Thyroid gland (tissue), 4 donors: ENCODE measurements around the gene CYP2S1. TPM values are rescaled to one million over a fixed set of nuclear protein-coding genes. Genes with fewer than 3 reads are reported as not detected.

ENCODE experiments used
- DNase-seq, 2 donors: peaks; one replicate each; pipeline ENCODE4 v3.0.0-alpha.2; 2019
- H3K27ac ChIP-seq, 3 donors: fragments of 200-600 bp; sonication (generic); 1 replicate in 2 of 3; 2 replicates in 1 of 3; pipeline ENCODE4 v1.5.1; 2016 to 2019; ENCODE audit warnings: mild to moderate bottlenecking in 1 of 3, moderate library complexity in 1 of 3
- H3K27me3 ChIP-seq: fragments of 200-600 bp; sonication (generic); one replicate; pipeline ENCODE4 v1.5.1; 2019
- H3K36me3 ChIP-seq, 2 donors: fragments of 200-600 bp; sonication (generic); one replicate each; pipeline ENCODE4 v1.5.1; 2016 to 2019
- H3K4me1 ChIP-seq, 2 donors: fragments of 200-600 bp; sonication (generic); one replicate each; pipeline ENCODE4 v1.5.1; 2017 to 2019
- H3K4me3 ChIP-seq, 3 donors: fragments of 200-600 bp; sonication (generic); replicated peaks in 1 of 3; 1 replicate in 2 of 3; 2 replicates in 1 of 3; pipeline ENCODE4 v1.5.1; 2016; ENCODE audit warnings: mild to moderate bottlenecking in 1 of 3
- H3K9me3 ChIP-seq: fragments of 200-600 bp; sonication (generic); one replicate; pipeline ENCODE4 v1.5.1; 2017
- POLR2A ChIP-seq, 2 donors: fragments of 450-650 bp; IDR thresholded peaks; one replicate each; pipeline ENCODE4 v1.6.1; 2017; ENCODE audit warnings: antibody characterized with exemption in 2 of 2, mild to moderate bottlenecking in 2 of 2, moderate library complexity in 1 of 2
- WGBS, 2 donors: methylation state at CpG; one replicate each; pipeline ENCODE4 v1.1.5; 2017; 5-methylcytosine and 5-hydroxymethylcytosine counted together
- intact Hi-C: fragments of 100-400 bp; cut with DNase I; formaldehyde crosslinking; loops from one replicate; pipeline ENCODE4 v1.15.1; 2023
- total RNA-seq, 4 donors: library from RNA; depleted of rRNA; stranded (reverse); fragments of >200 nt; gene quantifications; one replicate each; pipeline ENCODE4 v1.2.3, GENCODE V29; 2016
- TF ChIP-seq, protein P1 (sequence below), 6 experiments: fragments of 200-600 bp in 3 of 6; fragments of 450-650 bp in 3 of 6; sonication (generic) in 3 of 6; IDR thresholded peaks; one replicate each; pipeline ENCODE4 v1.5.1; 2016 to 2019; ENCODE audit warnings: antibody characterized with exemption in 6 of 6, mild to moderate bottlenecking in 2 of 6, inconsistent platforms in 1 of 6, moderate library complexity in 1 of 6

CYP2S1 gene
- total RNA-seq, 4 donors from 2014 or later, result 1.0 to 2.3 (median 1.0) TPM; not detected in 1

DNA sequence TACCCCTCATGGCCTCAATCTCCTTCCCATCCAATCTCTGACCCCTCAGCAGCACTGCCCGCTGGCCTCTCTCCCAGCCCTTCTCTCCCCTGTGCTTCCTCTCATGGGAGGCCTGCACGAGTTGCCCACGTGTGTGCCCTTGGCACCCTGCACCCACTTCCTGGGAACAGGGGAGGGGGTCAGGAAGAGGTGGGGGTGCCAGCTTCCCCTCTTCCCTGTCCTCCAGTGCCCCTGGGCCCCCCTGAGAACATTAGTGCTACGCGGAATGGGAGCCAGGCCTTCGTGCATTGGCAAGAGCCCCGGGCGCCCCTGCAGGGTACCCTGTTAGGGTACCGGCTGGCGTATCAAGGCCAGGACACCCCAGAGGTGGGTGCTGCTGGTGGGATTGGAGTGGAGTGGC, 45.2 kb downstream of the CYP2S1 start:
- no peak for TF ChIP-seq POLR2A (IDR thresholded peaks at IDR 0.05)
- TF ChIP-seq, protein P1, sequence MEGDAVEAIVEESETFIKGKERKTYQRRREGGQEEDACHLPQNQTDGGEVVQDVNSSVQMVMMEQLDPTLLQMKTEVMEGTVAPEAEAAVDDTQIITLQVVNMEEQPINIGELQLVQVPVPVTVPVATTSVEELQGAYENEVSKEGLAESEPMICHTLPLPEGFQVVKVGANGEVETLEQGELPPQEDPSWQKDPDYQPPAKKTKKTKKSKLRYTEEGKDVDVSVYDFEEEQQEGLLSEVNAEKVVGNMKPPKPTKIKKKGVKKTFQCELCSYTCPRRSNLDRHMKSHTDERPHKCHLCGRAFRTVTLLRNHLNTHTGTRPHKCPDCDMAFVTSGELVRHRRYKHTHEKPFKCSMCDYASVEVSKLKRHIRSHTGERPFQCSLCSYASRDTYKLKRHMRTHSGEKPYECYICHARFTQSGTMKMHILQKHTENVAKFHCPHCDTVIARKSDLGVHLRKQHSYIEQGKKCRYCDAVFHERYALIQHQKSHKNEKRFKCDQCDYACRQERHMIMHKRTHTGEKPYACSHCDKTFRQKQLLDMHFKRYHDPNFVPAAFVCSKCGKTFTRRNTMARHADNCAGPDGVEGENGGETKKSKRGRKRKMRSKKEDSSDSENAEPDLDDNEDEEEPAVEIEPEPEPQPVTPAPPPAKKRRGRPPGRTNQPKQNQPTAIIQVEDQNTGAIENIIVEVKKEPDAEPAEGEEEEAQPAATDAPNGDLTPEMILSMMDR (IDR thresholded peaks at IDR 0.05), result no peak
- 84 to 88% methylated on average over 10 of the region's 10 CpGs for WGBS, 2 donors
- Histone ChIP-seq H3K4me3 (no peak overlapping the region), H3K27me3 (no peaks in the 10 kb centered on the region), H3K9me3 (no peaks in the 10 kb centered on the region), H3K36me3 (no peaks in the 10 kb centered on the region), H3K27ac (no peak overlapping the region), H3K4me1 (no peaks in the 10 kb centered on the region)
- intact Hi-C loops, result no loop called here
- no peak for DNase-seq

DNA sequence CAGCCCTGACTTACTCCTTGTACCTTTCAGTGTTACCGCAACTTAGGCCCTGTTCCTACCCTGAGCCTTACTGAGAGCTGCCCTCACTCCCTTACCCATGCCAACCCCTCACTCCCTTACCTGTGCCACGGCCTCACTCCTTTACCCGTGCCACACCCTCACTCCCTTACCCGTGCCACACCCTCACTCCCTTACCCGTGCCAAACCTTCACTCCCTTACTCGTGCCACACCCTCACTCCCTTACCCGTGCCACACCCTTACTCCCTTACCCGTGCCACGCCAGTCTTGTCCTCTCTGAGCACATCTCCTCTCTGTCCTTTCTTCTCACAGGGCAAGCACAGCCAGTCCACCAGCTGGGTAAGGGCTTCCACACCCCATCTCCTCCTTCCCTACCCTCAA, 46.3 kb downstream of the CYP2S1 start:
- no peak for DNase-seq
- WGBS, 2 donors, result 91 to 95% methylated on average over 9 of the region's 9 CpGs
- no peaks in the 10 kb centered on the region for H3K36me3 ChIP-seq

DNA sequence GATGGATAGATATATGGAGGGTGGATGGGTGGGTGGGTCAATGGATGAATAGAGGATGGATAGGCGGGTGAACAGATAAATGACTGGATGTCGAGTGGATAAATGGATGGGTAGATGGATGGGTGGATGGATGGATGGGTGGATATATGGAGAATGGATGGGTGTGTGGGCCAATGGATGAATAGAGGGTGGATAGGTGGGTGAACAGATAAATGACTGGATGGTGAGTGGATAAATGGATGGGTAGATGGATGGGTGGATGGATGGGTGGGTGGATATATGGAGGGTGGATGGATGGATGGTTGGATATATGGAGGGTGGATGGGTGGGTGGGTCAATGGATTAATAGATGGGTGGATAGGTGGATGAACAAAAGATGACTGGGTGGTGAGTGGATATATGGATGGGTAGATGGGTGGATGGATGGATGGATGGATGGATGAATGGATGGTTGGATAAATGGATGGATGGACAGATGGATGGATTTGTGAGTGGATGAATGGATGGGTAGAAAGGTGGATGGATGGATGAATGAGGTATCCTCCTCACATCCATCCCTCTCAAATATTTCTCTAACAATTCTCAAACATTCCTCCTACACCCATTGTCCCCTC, 47.0 kb downstream of the CYP2S1 start:
- no peaks in the 10 kb centered on the region for H3K9me3 ChIP-seq
- H3K36me3 ChIP-seq, result no peaks in the 10 kb centered on the region
- WGBS, 2 donors, result 86 to 90% methylated on average over 2 of the region's 2 CpGs
- TF ChIP-seq, protein P1 (IDR thresholded peaks at IDR 0.05), result no peak
- no peak for TF ChIP-seq POLR2A (IDR thresholded peaks at IDR 0.05)
- no peaks in the 10 kb centered on the region for H3K27me3 ChIP-seq
- no peak overlapping the region for H3K27ac ChIP-seq
- intact Hi-C loops, result no loop called here
- no peak overlapping the region for H3K4me3 ChIP-seq
- DNase-seq, result no peak
- no peaks in the 10 kb centered on the region for H3K4me1 ChIP-seq

More for the DNA sequence above, 46.3 kb downstream of the CYP2S1 start:
- no peak overlapping the region for H3K4me3 ChIP-seq
- H3K27me3 ChIP-seq, result no peaks in the 10 kb centered on the region
- TF ChIP-seq, protein P1 (IDR thresholded peaks at IDR 0.05), result no peak
- TF ChIP-seq POLR2A (IDR thresholded peaks at IDR 0.05), result no peak
- H3K9me3 ChIP-seq, result no peaks in the 10 kb centered on the region
- intact Hi-C loops, result no loop called here
- no peaks in the 10 kb centered on the region for H3K4me1 ChIP-seq
- H3K27ac ChIP-seq, result no peak overlapping the region

DNA sequence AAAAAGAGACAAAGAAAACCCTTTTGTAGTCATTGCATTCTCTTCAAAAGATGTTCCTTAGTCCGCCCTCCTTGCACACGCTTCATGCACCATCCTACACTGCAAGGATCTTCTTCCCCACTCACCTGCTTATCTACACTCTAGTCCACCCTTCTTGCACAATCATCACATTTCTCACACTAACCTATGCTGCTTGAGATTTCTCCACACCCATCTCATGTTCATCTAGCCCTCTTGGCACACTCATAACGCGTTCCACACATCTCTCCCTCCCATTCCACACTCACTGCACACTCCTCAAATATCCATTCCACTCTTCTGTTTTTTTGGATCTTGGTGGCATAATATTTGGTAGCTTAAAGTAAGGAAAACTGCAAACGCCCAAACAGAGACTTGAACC, 48.8 kb downstream of the CYP2S1 start:
- TF ChIP-seq POLR2A (IDR thresholded peaks at IDR 0.05), result no peak
- TF ChIP-seq, protein P1 (IDR thresholded peaks at IDR 0.05), result no peak
- Histone ChIP-seq H3K36me3 (no peaks in the 10 kb centered on the region), H3K4me1 (no peaks in the 10 kb centered on the region), H3K4me3 (no peak overlapping the region), H3K27ac (no peak overlapping the region), H3K27me3 (no peaks in the 10 kb centered on the region), H3K9me3 (no peaks in the 10 kb centered on the region)
- 91 to 92% methylated on average over 5 of the region's 5 CpGs for WGBS, 2 donors
- intact Hi-C loops, result no loop called here
- DNase-seq, result no peak

DNA sequence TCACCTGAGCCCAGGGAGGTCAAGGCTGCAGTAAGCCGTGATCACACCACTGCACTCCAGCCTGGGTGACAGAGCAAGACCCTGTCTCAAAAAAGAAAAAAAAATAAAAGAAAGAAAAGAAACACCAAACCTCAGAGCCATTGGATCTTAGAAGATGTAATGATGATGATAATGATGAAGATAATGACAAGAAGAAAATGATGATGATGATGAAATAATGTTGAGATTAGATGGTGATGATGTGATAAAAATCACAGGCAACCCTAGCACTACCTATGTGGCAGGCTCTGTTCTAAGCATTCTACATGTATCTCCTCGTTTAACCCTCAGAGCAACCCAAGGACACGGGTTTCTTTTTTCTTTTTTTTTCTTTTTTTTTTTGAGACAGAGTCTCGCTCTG, 51.1 kb downstream of the CYP2S1 start:
- Histone ChIP-seq H3K36me3 (peaks cover 0 to 11% of the 10 kb centered on the region in 2 donors), H3K9me3 (no peaks in the 10 kb centered on the region), H3K4me3 (no peak overlapping the region), H3K4me1 (no peaks in the 10 kb centered on the region), H3K27me3 (no peaks in the 10 kb centered on the region), H3K27ac (no peak overlapping the region)
- TF ChIP-seq, protein P1 (IDR thresholded peaks at IDR 0.05), result no peak
- intact Hi-C loops, result no loop called here
- DNase-seq, result no peak
- 88 to 93% methylated on average over 4 of the region's 4 CpGs for WGBS, 2 donors
